GM18498 (cell line): ENCODE results near the gene KLHL6.
"Not testable (repeated sequence)": the region's sequence is repeated elsewhere in the genome, so short reads cannot be mapped to it uniquely, and the experiment has no call there.

Source experiments
- ATAC-seq: cut with Tn5 transposase; IDR thresholded peaks from one replicate; pipeline ENCODE4 v1.9.1; 2021; ENCODE audit warnings: mild to moderate bottlenecking, moderate library complexity; ENCODE audit not compliant: unreplicated experiment

The KLHL6 gene

GRCh38 chr3:183489455-183490210 lies 65.9 kb downstream of the KLHL6 start:
- no peak for ATAC-seq

GRCh38 chr3:183488343-183488742 lies 67.2 kb downstream of the KLHL6 start:
- no peak for ATAC-seq

- ATAC-seq, result no peak
These were observed 67.6 kb downstream of the KLHL6 start for GRCh38 chr3:183487896-183488295.

- no peak for ATAC-seq
These were observed 68.5 kb downstream of the KLHL6 start for GRCh38 chr3:183487016-183487415.

GRCh38 chr3:183486472-183486871 lies 69.0 kb downstream of the KLHL6 start:
- no peak for ATAC-seq

GRCh38 chr3:183485585-183485984 lies 69.9 kb downstream of the KLHL6 start:
- no peak for ATAC-seq

GRCh38 chr3:183485093-183485492 lies 70.4 kb downstream of the KLHL6 start:
- no peak for ATAC-seq

- no peak for ATAC-seq
These were observed 71.0 kb downstream of the KLHL6 start for GRCh38 chr3:183484431-183485075.

GRCh38 chr3:183481582-183481981 lies 73.9 kb downstream of the KLHL6 start:
- no peak for ATAC-seq

GRCh38 chr3:183478501-183478900 lies 77.0 kb downstream of the KLHL6 start:
- no peak for ATAC-seq

- ATAC-seq, result no peak
These were observed 77.6 kb downstream of the KLHL6 start for GRCh38 chr3:183477801-183478456.

GRCh38 chr3:183475764-183476162 lies 79.7 kb downstream of the KLHL6 start:
- not testable (repeated sequence) for ATAC-seq

- no peak for ATAC-seq
These were observed 80.3 kb downstream of the KLHL6 start for GRCh38 chr3:183475016-183475763.

- no peak for ATAC-seq
These were observed 81.5 kb downstream of the KLHL6 start for GRCh38 chr3:183473969-183474368.

- no peak for ATAC-seq
These were observed 83.4 kb downstream of the KLHL6 start for GRCh38 chr3:183472155-183472554.

GRCh38 chr3:183468424-183468823 lies 87.1 kb downstream of the KLHL6 start:
- ATAC-seq, result no peak

- no peak for ATAC-seq
These were observed 88.9 kb downstream of the KLHL6 start for GRCh38 chr3:183466575-183466974.

- not testable (repeated sequence) for ATAC-seq
These were observed 89.8 kb downstream of the KLHL6 start for GRCh38 chr3:183465710-183466109.

- no peak for ATAC-seq
These were observed 91.0 kb downstream of the KLHL6 start for GRCh38 chr3:183464480-183464879.

- ATAC-seq, result no peak
These were observed 95.1 kb downstream of the KLHL6 start for GRCh38 chr3:183460081-183461055.
